HCT116 (cell line): ENCODE results near the gene PRPF6. TPM values are rescaled to one million over a fixed set of nuclear protein-coding genes. Genes with fewer than 3 reads are reported as not detected.

Source experiments
- ATAC-seq: fragments of 200-7000 bp; cut with Tn5 transposase; 2 replicates; pipeline ENCODE4 v1.9.1; 2020; ENCODE audit warnings: mild to moderate bottlenecking, moderate library complexity
- BruUV-seq: library from RNA; stranded (reverse); fragments of 400-500 nt; replicated peaks from 2 replicates; lab custom pipeline; 2021; lab: Mats Ljungman, UMichigan
- CTCF ChIA-PET: fragments of 300-600 bp; sonication (Branson Sonifier 250); formaldehyde crosslinking; loops from one replicate; lab custom pipeline; 2021; ENCODE audit warnings: antibody characterized with exemption; lab: Charles Lee
- POLR2A ChIA-PET: fragments of 300-600, 350-600 bp; sonication (Branson Sonifier 250); formaldehyde crosslinking; loops from one replicate; lab custom pipeline; 2021; ENCODE audit warnings: antibody characterized with exemption; lab: Charles Lee
- RAD21 ChIA-PET, 2 experiments: fragments of 300-600 bp; sonication (Branson Sonifier 250); formaldehyde crosslinking; loops; one replicate each; lab custom pipeline; 2023; ENCODE audit warnings: low total read pairs in 2 of 2; ENCODE audit not compliant: uncharacterized antibody in 2 of 2, unreplicated experiment in 2 of 2, low non-redundant PET in 1 of 2; lab: Charles Lee
- DNase-seq: peaks from one replicate; pipeline ENCODE4 v3.0.0-alpha.2; 2010; ENCODE audit warnings: low read depth, low spot score
- H2AFZ ChIP-seq: fragments of 200-600 bp; shearing (Covaris generic), sonication (generic); 2 replicates; pipeline ENCODE4 v1.6.1; 2017; ENCODE audit warnings: low read depth, mixed run types, mixed read lengths, antibody characterized with exemption, low read length; ENCODE audit not compliant: poor library complexity, severe bottlenecking
- H3K27ac ChIP-seq: 2 replicates; pipeline ENCODE4 v1.5.1; 2012; ENCODE audit warnings: low read depth, low read length
- H3K27me3 ChIP-seq: fragments of 200-600 bp; sonication (generic); 2 replicates; pipeline ENCODE4 v1.6.1; 2016; ENCODE audit warnings: mixed run types, low read length, mixed read lengths; ENCODE audit not compliant: insufficient read depth
- H3K36me3 ChIP-seq, 2 experiments: fragments of 200-500 bp in 1 of 2; fragments of 200-600 bp in 1 of 2; sonication (Bioruptor generic) in 1 of 2; sonication (generic) in 1 of 2; 2 replicates each; pipeline versions ENCODE4 v1.5.1 to v1.6.1; 2014 to 2016; ENCODE audit warnings: low read length in 2 of 2, inconsistent platforms in 1 of 2, mixed read lengths in 1 of 2, mixed run types in 1 of 2; ENCODE audit not compliant: insufficient read depth in 2 of 2, control insufficient read depth in 1 of 2
- H3K4me1 ChIP-seq, 2 experiments: fragments of 200-600 bp in 1 of 2; sonication (generic) in 1 of 2; 2 replicates each; pipeline versions ENCODE4 v1.5.1 to v1.6.1; 2012 to 2017; ENCODE audit warnings: low read length in 2 of 2, inconsistent platforms in 1 of 2, mild to moderate bottlenecking in 1 of 2, mixed read lengths in 1 of 2, mixed run types in 1 of 2, moderate library complexity in 1 of 2; ENCODE audit not compliant: insufficient read depth in 2 of 2, control insufficient read depth in 1 of 2
- H3K4me2 ChIP-seq: fragments of 200-600 bp; sonication (generic); 2 replicates; pipeline ENCODE4 v1.6.1; 2017; ENCODE audit warnings: mixed run types, low read length, mixed read lengths
- H3K4me3 ChIP-seq, 2 experiments: fragments of 200-600 bp in 1 of 2; sonication (generic) in 1 of 2; replicated peaks in 1 of 2; 2 replicates each; pipeline ENCODE4 v1.5.1; 2011 to 2016; ENCODE audit warnings: low read length in 2 of 2, control low read depth in 1 of 2, low read depth in 1 of 2, mild to moderate bottlenecking in 1 of 2, mixed read lengths in 1 of 2, mixed run types in 1 of 2
- H3K79me2 ChIP-seq: fragments of 200-600 bp; sonication (generic); 2 replicates; pipeline ENCODE4 v1.6.1; 2017; ENCODE audit warnings: mild to moderate bottlenecking, mixed run types, low read length, moderate library complexity, mixed read lengths; ENCODE audit not compliant: insufficient read depth
- H3K9ac ChIP-seq: fragments of 200-600 bp; sonication (generic); 2 replicates; pipeline ENCODE4 v1.6.1; 2016; ENCODE audit warnings: low read length, mixed read lengths
- H3K9me2 ChIP-seq: fragments of 200-600 bp; sonication (generic), shearing (Covaris generic); 2 replicates; pipeline ENCODE4 v1.6.1; 2017; ENCODE audit warnings: mixed run types, mild to moderate bottlenecking, moderate library complexity; ENCODE audit not compliant: insufficient read depth
- H3K9me3 ChIP-seq, 2 experiments: fragments of 200-500 bp in 1 of 2; fragments of 200-600 bp in 1 of 2; sonication (Bioruptor generic) in 1 of 2; sonication (generic) in 1 of 2; 2 replicates each; pipeline ENCODE4 v1.6.1; 2014 to 2017; ENCODE audit warnings: low read length in 2 of 2, mixed read lengths in 2 of 2, inconsistent platforms in 1 of 2, low read depth in 1 of 2, mild to moderate bottlenecking in 1 of 2, mixed run types in 1 of 2, moderate library complexity in 1 of 2; ENCODE audit not compliant: control insufficient read depth in 1 of 2, insufficient read depth in 1 of 2
- H4K20me1 ChIP-seq: fragments of 200-600 bp; sonication (generic), shearing (Covaris generic); 2 replicates; pipeline ENCODE4 v1.6.1; 2017; ENCODE audit warnings: mixed run types, mild to moderate bottlenecking, moderate library complexity; ENCODE audit not compliant: insufficient read depth
- FOSL1 ChIP-seq: IDR thresholded peaks from 2 replicates; pipeline ENCODE4 v1.6.1; 2012; ENCODE audit warnings: low read depth
- JUND ChIP-seq: IDR thresholded peaks from 2 replicates; pipeline ENCODE4 v1.6.1; 2012
- POLR2A ChIP-seq: IDR thresholded peaks from 2 replicates; pipeline ENCODE4 v1.7.0; 2011; ENCODE audit warnings: borderline replicate concordance; ENCODE audit not compliant: insufficient read depth, insufficient read length; ENCODE audit errors: extremely low read depth
- SIN3A ChIP-seq: IDR thresholded peaks from 2 replicates; pipeline ENCODE4 v1.6.1; 2012; ENCODE audit warnings: low read depth
- SRF ChIP-seq: IDR thresholded peaks from 2 replicates; pipeline ENCODE4 v1.6.1; 2012; ENCODE audit warnings: low read depth
- YY1 ChIP-seq: IDR thresholded peaks from 2 replicates; pipeline ENCODE4 v1.6.1; 2011; ENCODE audit warnings: low read length, low read depth, moderate library complexity, mild to moderate bottlenecking; ENCODE audit not compliant: insufficient replicate concordance; ENCODE audit errors: extremely low read depth
- intact Hi-C: fragments of 100-400 bp; cut with micrococcal nuclease; formaldehyde crosslinking; loops from 2 replicates; pipeline ENCODE4 v1.10.0; 2022
- total RNA-seq: library from RNA; stranded (reverse); gene quantifications from one replicate; pipeline ENCODE4 v1.2.1, GENCODE V29; 2021; ENCODE audit not compliant: unreplicated experiment
- TF ChIP-seq, protein P1 (sequence below): IDR thresholded peaks from 2 replicates; pipeline ENCODE4 v1.6.1; 2012; ENCODE audit warnings: low read depth
- TF ChIP-seq, protein P2 (sequence below): IDR thresholded peaks from 2 replicates; pipeline ENCODE4 v1.6.1; 2011; ENCODE audit warnings: mild to moderate bottlenecking, low read length, moderate library complexity; ENCODE audit not compliant: insufficient replicate concordance; ENCODE audit errors: extremely low read depth
- TF ChIP-seq, protein P3 (sequence below): IDR thresholded peaks from 2 replicates; pipeline ENCODE4 v1.6.1; 2012

Gene PRPF6
- total RNA-seq, 1 experiment from 2014 or later: 74.9 TPM

DNA sequence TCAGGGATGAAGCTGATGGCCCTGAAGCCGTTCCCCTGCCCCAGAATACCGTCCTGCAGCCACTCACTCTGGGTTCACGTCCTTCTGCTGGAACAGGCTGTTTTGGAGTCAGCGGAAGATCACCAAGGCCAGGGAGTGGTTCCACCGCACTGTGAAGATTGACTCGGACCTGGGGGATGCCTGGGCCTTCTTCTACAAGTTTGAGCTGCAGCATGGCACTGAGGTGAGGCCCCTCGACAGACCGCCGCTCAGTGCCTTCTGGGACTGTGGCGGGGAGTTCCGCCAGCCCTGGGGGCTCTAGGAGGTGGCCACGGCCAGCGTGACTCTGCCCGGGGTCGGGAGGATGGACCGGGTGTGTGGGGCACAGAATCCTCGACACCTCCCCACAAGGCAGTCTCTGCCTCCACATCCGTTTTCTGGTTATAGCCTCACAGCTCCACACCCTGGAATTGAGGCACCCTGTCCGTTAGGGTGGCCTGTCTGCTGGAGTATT is 50.9 kb downstream of the PRPF6 start:
- ChIA-PET POLR2A (no interaction called here), CTCF (no interaction called here), RAD21 (no interaction called here)
- Histone ChIP-seq H3K9me2 (no peaks in the 10 kb centered on the region), H3K4me3 (no peak overlapping the region), H2AFZ (no peak overlapping the region), H3K9ac (no peak overlapping the region), H3K4me2 (no peak overlapping the region), H3K4me1 (no peaks in the 10 kb centered on the region; a peak in 1 of 4 replicates), H3K27ac (no peak overlapping the region), H3K27me3 (no peaks in the 10 kb centered on the region), H3K36me3 (peaks cover 6 to 11% of the 10 kb centered on the region in 2 experiments; a peak in 3 of 4 replicates), H3K9me3 (no peaks in the 10 kb centered on the region), H3K79me2 (no peaks in the 10 kb centered on the region), H4K20me1 (no peaks in the 10 kb centered on the region)
- BruUV-seq: no TSS peak
- intact Hi-C loops: no loop called here
- no peak for ATAC-seq
- TF ChIP-seq SIN3A: no peak
- TF ChIP-seq SRF: no peak
- no peak for DNase-seq

DNA sequence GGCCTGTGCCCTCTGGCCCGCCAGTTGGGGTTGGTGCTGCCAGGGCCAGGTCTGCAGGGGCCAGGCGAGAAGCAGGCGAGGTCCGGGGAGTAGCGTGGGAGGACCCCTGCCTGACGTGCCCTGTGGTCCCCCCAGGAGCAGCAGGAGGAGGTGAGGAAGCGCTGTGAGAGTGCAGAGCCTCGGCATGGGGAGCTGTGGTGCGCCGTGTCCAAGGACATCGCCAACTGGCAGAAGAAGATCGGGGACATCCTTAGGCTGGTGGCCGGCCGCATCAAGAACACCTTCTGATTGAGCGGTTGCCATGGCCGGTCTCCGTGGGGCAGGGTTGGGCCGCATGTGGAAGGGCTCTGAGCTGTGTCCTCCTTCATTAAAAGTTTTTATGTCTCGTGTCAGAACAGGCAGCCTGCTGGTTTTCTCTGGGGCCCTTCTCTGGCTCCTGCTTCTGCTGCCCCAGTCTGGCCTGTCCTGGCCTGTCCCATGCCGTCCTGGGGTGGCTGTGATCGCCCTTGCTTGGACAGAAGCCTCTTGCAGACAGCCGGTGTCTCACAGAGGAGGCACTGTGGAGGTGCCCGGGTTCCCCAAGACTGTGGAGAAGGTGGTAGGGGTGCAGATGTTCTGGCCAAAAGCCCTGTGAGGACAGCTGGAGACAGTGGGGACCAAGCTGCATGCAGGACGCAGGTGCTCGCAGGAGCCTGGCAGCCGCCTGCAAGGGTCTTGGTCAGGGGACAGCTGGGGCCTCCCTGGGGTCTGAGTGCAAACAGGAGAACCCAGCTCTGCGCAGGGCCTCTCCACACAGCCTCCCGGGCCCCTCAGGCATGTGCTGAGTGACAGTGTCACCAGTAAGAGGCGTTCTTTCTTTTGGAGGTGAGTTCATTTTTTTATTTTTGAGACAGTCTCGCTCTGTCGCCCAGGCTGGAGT is 52.0 kb downstream of the PRPF6 start:
- intact Hi-C loops: no loop called here
- Histone ChIP-seq H2AFZ (no peak overlapping the region), H3K27ac (no peak overlapping the region), H3K9me2 (no peaks in the 10 kb centered on the region), H3K4me2 (no peak overlapping the region), H3K36me3 (peaks cover 5 to 6% of the 10 kb centered on the region in 2 experiments; a peak in 2 of 4 replicates), H3K9ac (no peak overlapping the region), H4K20me1 (no peaks in the 10 kb centered on the region), H3K27me3 (no peaks in the 10 kb centered on the region), H3K4me1 (peaks cover 0 to 5% of the 10 kb centered on the region in 2 experiments; a peak in 2 of 4 replicates), H3K4me3 (no peak overlapping the region), H3K9me3 (no peaks in the 10 kb centered on the region), H3K79me2 (no peaks in the 10 kb centered on the region)
- ChIA-PET POLR2A (no interaction called here), CTCF (no interaction called here), RAD21 (no interaction called here)
- no peak for TF ChIP-seq SIN3A
- TF ChIP-seq, protein P1, sequence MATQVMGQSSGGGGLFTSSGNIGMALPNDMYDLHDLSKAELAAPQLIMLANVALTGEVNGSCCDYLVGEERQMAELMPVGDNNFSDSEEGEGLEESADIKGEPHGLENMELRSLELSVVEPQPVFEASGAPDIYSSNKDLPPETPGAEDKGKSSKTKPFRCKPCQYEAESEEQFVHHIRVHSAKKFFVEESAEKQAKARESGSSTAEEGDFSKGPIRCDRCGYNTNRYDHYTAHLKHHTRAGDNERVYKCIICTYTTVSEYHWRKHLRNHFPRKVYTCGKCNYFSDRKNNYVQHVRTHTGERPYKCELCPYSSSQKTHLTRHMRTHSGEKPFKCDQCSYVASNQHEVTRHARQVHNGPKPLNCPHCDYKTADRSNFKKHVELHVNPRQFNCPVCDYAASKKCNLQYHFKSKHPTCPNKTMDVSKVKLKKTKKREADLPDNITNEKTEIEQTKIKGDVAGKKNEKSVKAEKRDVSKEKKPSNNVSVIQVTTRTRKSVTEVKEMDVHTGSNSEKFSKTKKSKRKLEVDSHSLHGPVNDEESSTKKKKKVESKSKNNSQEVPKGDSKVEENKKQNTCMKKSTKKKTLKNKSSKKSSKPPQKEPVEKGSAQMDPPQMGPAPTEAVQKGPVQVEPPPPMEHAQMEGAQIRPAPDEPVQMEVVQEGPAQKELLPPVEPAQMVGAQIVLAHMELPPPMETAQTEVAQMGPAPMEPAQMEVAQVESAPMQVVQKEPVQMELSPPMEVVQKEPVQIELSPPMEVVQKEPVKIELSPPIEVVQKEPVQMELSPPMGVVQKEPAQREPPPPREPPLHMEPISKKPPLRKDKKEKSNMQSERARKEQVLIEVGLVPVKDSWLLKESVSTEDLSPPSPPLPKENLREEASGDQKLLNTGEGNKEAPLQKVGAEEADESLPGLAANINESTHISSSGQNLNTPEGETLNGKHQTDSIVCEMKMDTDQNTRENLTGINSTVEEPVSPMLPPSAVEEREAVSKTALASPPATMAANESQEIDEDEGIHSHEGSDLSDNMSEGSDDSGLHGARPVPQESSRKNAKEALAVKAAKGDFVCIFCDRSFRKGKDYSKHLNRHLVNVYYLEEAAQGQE: no peak
- TF ChIP-seq YY1: no peak
- TF ChIP-seq, protein P2, sequence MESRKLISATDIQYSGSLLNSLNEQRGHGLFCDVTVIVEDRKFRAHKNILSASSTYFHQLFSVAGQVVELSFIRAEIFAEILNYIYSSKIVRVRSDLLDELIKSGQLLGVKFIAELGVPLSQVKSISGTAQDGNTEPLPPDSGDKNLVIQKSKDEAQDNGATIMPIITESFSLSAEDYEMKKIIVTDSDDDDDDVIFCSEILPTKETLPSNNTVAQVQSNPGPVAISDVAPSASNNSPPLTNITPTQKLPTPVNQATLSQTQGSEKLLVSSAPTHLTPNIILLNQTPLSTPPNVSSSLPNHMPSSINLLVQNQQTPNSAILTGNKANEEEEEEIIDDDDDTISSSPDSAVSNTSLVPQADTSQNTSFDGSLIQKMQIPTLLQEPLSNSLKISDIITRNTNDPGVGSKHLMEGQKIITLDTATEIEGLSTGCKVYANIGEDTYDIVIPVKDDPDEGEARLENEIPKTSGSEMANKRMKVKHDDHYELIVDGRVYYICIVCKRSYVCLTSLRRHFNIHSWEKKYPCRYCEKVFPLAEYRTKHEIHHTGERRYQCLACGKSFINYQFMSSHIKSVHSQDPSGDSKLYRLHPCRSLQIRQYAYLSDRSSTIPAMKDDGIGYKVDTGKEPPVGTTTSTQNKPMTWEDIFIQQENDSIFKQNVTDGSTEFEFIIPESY: no peak
- TF ChIP-seq, protein P3, sequence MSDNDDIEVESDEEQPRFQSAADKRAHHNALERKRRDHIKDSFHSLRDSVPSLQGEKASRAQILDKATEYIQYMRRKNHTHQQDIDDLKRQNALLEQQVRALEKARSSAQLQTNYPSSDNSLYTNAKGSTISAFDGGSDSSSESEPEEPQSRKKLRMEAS: no peak
- no peak for TF ChIP-seq FOSL1
- no peak for TF ChIP-seq POLR2A
- no peak for TF ChIP-seq JUND
- DNase-seq (no peak), ATAC-seq (no peak)
- no TSS peak for BruUV-seq
